Inflammatory macrophage (primary cell): Measurements from ENCODE around the gene PPP1R11.
A peak's percentile ranks its signal among the peaks of the same experiment; 100 is the strongest.

Experiments
- DNase-seq, 2 donors: peaks; one replicate each; pipeline ENCODE4 v3.0.0-alpha.2; 2020 to 2022

The PPP1R11 gene

GRCh38 chr6:30061858-30062458, 5.0 kb upstream of the PPP1R11 start:
- peak; percentile 6 to 21 for DNase-seq

- no peak for DNase-seq
These were observed 4.4 kb upstream of the PPP1R11 start for GRCh38 chr6:30062471-30063178.

GRCh38 chr6:30063315-30063714, 3.7 kb upstream of the PPP1R11 start:
- DNase-seq, result no peak

GRCh38 chr6:30066082-30066481, 916 bp upstream of the PPP1R11 start:
- DNase-seq, result no peak

GRCh38 chr6:30067460-30068139, 602 bp downstream of the PPP1R11 start:
- no peak for DNase-seq

GRCh38 chr6:30071081-30071818, 4.3 kb downstream of the PPP1R11 start:
- DNase-seq, result no peak

- no peak for DNase-seq
These were observed 4.9 kb downstream of the PPP1R11 start for GRCh38 chr6:30071858-30072257.

- DNase-seq, result no peak
These were observed 6.7 kb downstream of the PPP1R11 start for GRCh38 chr6:30073489-30074235.

GRCh38 chr6:30074331-30075093, 7.5 kb downstream of the PPP1R11 start:
- DNase-seq, result no peak

GRCh38 chr6:30075094-30075789, 8.2 kb downstream of the PPP1R11 start, which contains the start of gene RNF39:
RNF39 (minus strand) TSS chr6:30075769; CDS start chr6:30075585, 184 bp downstream.
- no peak for DNase-seq

- DNase-seq, result no peak
These were observed 9.1 kb downstream of the PPP1R11 start for GRCh38 chr6:30075790-30076732.

- no peak for DNase-seq
These were observed 10.2 kb downstream of the PPP1R11 start for GRCh38 chr6:30077218-30077617.

- DNase-seq, result no peak
These were observed 20.9 kb downstream of the PPP1R11 start for GRCh38 chr6:30087876-30088275.

GRCh38 chr6:30091577-30092381, 24.8 kb downstream of the PPP1R11 start:
- DNase-seq, result peak; percentile 83 to 93

GRCh38 chr6:30092852-30093543, 26.0 kb downstream of the PPP1R11 start:
- no peak for DNase-seq

GRCh38 chr6:30093951-30094661, 27.1 kb downstream of the PPP1R11 start:
- DNase-seq, result peak; percentile 16 to 34

- no peak for DNase-seq
These were observed 29.8 kb downstream of the PPP1R11 start for GRCh38 chr6:30096829-30097228.
